Middle frontal gyrus (tissue), 1 donor: ENCODE results near the gene POLR2F.

Source experiments
- DNase-seq: peaks from one replicate; pipeline ENCODE4 v3.0.0-alpha.2; 2015; ENCODE audit warnings: low spot score; ENCODE audit errors: extremely low spot score

POLR2F gene

DNA sequence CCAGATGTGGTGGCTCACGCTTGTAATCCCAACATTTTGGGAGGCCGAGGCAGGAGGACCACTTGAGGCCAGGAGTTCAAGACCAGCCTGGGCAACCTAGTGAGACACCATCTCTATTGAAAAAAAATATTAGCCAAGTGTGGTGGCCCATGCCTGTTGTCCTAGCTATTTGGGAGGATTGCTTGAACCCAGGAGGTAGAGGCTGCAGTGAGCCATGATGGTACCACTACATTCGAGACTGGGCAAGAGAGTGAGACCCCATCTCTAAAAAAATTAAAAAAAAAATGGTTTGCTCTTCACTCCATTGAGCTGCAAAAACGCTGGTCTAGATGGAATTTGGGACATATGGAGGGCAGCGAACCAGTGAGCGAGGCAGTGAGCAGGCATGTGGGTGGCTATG lies 52.4 kb downstream of the POLR2F start:
- no peak for DNase-seq

- no peak for DNase-seq
Measured at GRCh38 chr22:38006906-38007305, 53.4 kb downstream of the POLR2F start.

- no peak for DNase-seq
Measured at GRCh38 chr22:38007330-38007902, 53.9 kb downstream of the POLR2F start.

DNA sequence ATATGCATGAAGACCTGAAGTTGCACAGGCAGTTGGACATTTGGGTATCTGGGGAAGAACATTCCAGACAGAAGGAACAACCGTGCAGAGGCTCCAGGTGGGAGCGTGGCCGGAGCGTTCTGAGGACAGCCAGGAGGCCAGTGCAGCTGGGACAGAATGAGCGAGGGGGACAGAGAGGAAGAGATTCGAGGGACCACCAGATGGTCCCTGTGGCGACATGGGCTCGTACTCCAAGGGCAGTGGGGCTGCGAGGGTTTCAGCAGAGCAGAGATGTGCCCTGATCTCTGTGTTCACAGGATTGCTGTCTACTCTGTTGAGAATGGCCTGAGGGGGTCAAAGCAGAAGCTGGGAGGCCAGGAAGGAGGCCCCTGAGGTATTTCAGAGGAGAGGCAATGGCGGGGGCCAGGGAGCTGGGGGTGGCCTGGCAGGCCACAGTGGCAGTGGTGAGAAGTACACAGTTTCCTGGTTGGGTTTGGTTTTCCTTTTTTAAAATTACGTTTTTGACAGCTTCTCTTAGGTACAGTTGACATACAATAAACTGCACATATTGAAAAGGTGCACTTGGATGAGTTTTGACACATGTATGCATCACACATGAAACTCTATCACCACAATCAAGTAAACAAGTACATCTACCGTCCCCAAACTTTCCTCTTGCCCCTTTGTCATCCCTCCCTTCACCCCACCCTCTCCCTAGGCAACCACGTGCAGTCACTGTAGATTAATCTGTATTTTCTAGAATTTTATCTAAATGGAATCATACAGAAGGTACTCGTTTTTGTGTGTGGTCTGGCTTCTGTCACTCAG lies 55.7 kb downstream of the POLR2F start:
- DNase-seq = no peak

- no peak for DNase-seq
Measured at GRCh38 chr22:38012604-38013072, 59.1 kb downstream of the POLR2F start.

GRCh38 chr22:38014083-38014482 lies 60.6 kb downstream of the POLR2F start:
- no peak for DNase-seq

DNA sequence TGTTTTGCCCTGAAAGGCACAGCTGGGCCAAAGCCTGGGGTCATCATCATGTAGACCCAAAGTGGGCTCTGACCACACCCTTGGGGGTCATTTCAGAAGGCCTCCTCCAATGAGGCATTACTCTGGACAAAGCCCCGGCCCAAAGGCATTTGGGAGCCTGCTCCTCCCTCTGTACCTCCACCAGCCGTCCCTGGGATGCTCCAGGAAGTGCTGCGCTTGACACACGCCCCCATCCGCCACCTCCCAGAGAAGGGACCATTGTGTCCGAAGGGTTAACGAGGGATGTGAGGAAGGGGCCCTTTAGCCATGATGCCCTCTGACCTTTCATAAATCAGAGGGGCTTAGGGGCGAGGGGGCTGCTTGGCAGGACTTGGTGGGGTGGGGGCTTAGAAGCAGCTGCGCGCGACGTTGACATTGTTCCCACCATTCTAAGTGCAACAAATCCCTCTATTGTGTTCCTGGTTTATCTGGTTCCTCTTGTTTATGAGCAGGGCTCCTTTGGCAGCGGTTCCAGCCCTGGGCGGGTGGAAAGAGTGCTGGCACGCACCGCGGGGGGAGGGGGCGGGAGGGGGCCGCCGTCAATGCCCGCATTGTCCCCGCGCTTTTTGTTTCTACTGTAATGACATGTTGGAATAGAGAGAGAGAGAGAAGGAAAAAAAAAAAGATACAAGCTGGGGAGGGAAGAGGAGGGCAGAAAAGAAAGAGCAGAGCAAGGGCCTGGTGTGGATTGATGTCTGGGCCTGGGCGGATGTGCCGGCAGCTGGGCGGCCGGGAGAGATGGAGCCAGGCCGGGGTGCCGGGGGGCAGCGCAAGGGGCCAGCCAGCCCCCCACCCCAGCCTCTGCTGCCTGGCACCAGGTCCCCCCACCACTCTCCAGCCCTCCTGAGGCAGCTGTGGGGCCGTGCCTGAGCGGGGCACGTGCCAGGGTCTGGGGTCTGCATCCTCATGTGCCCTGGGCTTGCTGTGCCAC lies 63.0 kb downstream of the POLR2F start:
- DNase-seq = peak; percentile 68

DNA sequence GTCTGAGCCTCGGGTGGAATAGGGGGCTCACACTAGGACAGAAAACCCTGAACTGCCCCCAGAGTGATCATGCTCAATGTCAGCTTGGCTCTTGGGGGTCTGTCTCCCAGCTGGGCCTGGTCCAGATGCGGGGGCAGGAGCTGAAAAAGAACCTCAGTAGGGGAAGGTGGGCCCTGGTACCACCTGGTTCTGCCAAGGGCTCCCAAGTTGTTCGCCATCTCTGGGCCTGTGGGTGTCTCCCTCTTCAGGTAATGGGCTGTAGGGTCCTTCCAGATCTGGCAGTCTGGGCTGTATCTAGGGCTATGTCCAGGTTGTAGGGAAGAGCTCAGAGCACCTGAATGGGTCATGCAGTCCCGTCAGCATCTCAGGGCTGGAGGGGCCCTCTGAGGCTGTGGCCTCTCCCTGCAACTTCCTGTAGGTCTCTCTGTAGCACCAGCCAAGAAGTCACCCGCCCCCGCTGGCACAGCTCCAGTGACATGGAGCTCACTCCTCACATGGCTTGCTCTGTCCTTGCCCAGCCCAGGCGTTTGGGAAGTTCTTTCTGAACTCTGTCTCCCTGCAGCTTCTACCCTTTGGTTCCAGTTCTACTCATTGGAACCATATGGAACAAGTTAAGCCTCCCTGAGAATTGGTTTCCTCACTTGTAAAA lies 63.9 kb downstream of the POLR2F start:
- DNase-seq = peak; percentile 65

DNA sequence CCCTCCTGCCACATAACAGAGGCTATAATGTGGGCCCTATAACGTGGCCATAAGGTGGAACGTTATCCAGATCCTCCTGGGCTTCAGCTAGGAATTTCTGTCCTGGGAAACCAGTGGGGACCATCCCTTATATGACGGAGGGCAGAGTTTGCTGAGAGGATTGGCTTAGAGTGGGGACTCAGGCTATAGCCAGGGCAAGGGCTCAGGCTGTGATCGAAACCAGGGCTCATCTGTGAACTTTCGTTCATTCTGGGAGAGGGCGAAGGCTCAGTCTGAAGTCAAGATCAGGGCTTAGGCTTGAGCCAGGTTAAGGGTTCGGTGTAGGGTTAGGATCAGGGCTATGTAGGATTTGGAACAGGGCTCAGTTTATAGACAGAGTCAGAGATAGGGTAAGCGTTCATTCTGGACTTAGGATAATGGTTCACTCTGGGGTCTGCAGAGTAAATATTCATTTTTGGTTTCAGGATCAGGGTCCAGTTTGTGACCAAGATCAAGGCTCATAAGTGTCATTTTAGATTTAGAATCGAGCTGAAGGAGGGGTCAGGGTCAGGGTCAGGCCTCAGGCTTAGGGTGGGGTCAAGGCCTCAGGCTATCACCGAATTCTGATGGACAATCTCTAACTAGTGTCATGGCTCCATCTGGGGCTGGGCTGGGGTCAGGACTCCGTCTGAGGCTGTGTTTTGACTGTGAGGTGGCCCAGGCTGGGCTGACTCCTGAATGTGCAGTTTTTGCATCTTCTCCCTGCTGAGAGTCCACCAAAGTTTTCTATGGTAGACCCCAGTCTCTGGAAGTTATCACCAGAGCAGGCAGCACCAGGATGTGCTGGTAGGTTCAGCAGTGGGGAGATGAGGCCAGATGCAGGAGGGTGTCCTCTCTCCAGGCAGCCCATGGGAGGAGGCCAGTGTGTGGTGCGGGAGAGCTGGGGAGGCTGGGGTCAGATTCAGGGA lies 64.7 kb downstream of the POLR2F start:
- no peak for DNase-seq
